Colon (tissue), 2 donors: ENCODE results near the gene FBXO31.
"Not testable (repeated sequence)": the region's sequence is repeated elsewhere in the genome, so short reads cannot be mapped to it uniquely, and the experiment has no call there.

Experiments used
- FAIRE-seq: peaks from 2 replicates; lab custom pipeline; 2012; peaks lifted over from hg19 to GRCh38; lab: Jason Lieb, UNC
- donor health status: control.
- donor health status: control.

The FBXO31 gene

GRCh38 chr16:87384875-87385167 lies 1.2 kb upstream of the FBXO31 start:
- FAIRE-seq: not testable (repeated sequence)

GRCh38 chr16:87384162-87384874 lies 742 bp upstream of the FBXO31 start:
- no peak for FAIRE-seq

- FAIRE-seq: no peak
Measured at GRCh38 chr16:87382023-87382785, 1.4 kb downstream of the FBXO31 start.

GRCh38 chr16:87380881-87381280 lies 2.7 kb downstream of the FBXO31 start:
- FAIRE-seq: no peak

- no peak for FAIRE-seq
Measured at GRCh38 chr16:87380403-87380802, 3.2 kb downstream of the FBXO31 start.

GRCh38 chr16:87379312-87379752 lies 4.2 kb downstream of the FBXO31 start:
- FAIRE-seq: not testable (repeated sequence)

- FAIRE-seq: no peak
Measured at GRCh38 chr16:87376660-87377059, 6.9 kb downstream of the FBXO31 start.

- FAIRE-seq: no peak
Measured at GRCh38 chr16:87375426-87376135, 8.0 kb downstream of the FBXO31 start.

GRCh38 chr16:87374313-87374712 lies 9.3 kb downstream of the FBXO31 start:
- no peak for FAIRE-seq

- FAIRE-seq: no peak
Measured at GRCh38 chr16:87372305-87372704, 11.3 kb downstream of the FBXO31 start.

- FAIRE-seq: no peak
Measured at GRCh38 chr16:87371261-87371866, 12.2 kb downstream of the FBXO31 start.

GRCh38 chr16:87369796-87370719 lies 13.5 kb downstream of the FBXO31 start:
- FAIRE-seq: no peak

- no peak for FAIRE-seq
Measured at GRCh38 chr16:87369117-87369765, 14.3 kb downstream of the FBXO31 start.

GRCh38 chr16:87368029-87368770 lies 15.4 kb downstream of the FBXO31 start:
- no peak for FAIRE-seq

GRCh38 chr16:87367529-87367928 lies 16.0 kb downstream of the FBXO31 start:
- no peak for FAIRE-seq

GRCh38 chr16:87366930-87367329 lies 16.6 kb downstream of the FBXO31 start:
- FAIRE-seq: no peak

- no peak for FAIRE-seq
Measured at GRCh38 chr16:87366288-87366687, 17.3 kb downstream of the FBXO31 start.

- no peak for FAIRE-seq
Measured at GRCh38 chr16:87365021-87365713, 18.4 kb downstream of the FBXO31 start.

GRCh38 chr16:87363771-87364455 lies 19.7 kb downstream of the FBXO31 start:
- FAIRE-seq: no peak
